ENCODE measurements around the gene PLA1A. TPM values are rescaled to one million over a fixed set of nuclear protein-coding genes. Genes with fewer than 3 reads are reported as not detected.
A peak's percentile ranks its signal among the peaks of the same experiment; 100 is the strongest.
"Not testable (repeated sequence)": the region's sequence is repeated elsewhere in the genome, so short reads cannot be mapped to it uniquely, and the experiment has no call there.

The PLA1A gene
- polyA plus RNA-seq, 4 donors: 5.0 to 15.3 TPM; not detected in 2

DNA sequence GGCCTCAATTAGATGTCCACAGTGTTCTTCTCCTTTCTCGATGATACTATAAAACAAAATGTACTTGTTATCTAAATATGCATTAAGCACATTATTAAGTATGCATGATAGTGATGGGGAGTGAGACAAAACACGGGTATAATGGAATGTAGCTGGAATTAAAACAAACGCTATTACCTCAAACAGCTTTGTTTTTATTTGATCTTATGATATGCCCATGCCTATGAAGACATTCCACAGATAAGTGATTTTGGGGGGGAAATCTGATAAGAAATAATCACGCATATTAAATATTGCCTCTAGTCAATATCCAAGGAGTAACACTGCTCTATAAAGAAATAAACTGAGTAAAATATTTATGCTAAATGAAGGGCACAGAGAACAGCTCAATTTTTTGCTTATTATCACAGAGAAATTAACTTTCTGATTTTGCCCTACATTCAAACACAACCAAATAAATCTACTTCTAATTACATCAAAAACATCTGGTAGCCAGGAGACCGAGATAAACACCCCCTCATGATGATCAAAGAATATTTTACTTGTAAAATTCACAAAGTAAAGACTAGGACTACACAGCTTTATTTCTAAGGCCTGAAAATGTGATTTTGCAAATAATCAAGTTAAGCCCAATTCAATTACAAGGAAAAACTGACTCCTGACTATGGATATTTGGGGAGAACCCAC lies 77.6 kb downstream of the PLA1A start:
- Histone ChIP-seq H3K27me3 (ENCODE audit: control insufficient read depth in 3 of 3, insufficient read depth in 3 of 3, low read length in 3 of 3) (no peaks in the 10 kb centered on the region), H3K9me3 (ENCODE audit: control insufficient read depth in 2 of 2, insufficient read depth in 1 of 2, low read depth in 1 of 2, low read length in 1 of 2) (no peaks in the 10 kb centered on the region), H3K36me3 (ENCODE audit: control insufficient read depth in 3 of 3, insufficient read depth in 2 of 3, low read depth in 1 of 3, low read length in 3 of 3) (peaks cover 0 to 11% (median 7%) of the 10 kb centered on the region in 3 donors), H3K4me1 (ENCODE audit: control insufficient read depth in 3 of 3, insufficient read depth in 2 of 3, low read depth in 1 of 3, low read length in 2 of 3) (peaks cover 0 to 21% (median 7%) of the 10 kb centered on the region in 3 donors), H3K4me3 (ENCODE audit: low read depth in 1 of 3, low read length in 3 of 3) (no peak overlapping the region), H3K27ac (ENCODE audit: low read depth in 1 of 3, low read length in 2 of 3) (no peak overlapping the region)
- DNase-seq: no peak
- WGBS, 3 donors: 80 to 84% (median 81%) methylated on average over 5 of the region's 5 CpGs
- no peak for FAIRE-seq

DNA sequence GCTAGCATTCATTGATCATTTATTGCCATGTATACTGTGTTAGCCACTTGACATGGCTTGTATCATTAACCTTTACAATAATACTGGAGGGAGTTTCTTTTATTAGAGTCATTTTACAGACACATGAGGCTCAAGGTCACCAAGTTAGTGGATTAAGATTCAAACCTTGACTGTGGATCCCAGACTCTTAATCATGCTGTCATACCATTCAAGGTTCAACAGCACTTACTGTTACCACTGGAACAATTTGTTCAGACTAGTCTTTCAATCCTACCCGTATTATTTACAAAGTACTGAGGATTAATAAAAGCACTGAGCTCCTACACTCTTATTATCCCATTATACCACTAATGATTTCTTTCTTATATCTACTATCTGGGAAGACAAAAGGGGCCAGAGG lies 78.3 kb downstream of the PLA1A start:
- peak overlapping the region; percentile 71 to 92 (median 82) for H3K27ac ChIP-seq (ENCODE audit: low read depth in 1 of 3, low read length in 2 of 3)
- H3K36me3 ChIP-seq (ENCODE audit: control insufficient read depth in 3 of 3, insufficient read depth in 2 of 3, low read depth in 1 of 3, low read length in 3 of 3): peaks cover 0 to 11% (median 6%) of the 10 kb centered on the region in 3 donors
- H3K4me3 ChIP-seq (ENCODE audit: low read depth in 1 of 3, low read length in 3 of 3): peak overlapping the region in 2 of 3 donors; percentile 61 to 73
- FAIRE-seq (no peak), DNase-seq (peak; percentile 26 to 59)
- peaks cover 0 to 21% (median 7%) of the 10 kb centered on the region in 3 donors for H3K4me1 ChIP-seq (ENCODE audit: control insufficient read depth in 3 of 3, insufficient read depth in 2 of 3, low read depth in 1 of 3, low read length in 2 of 3)
- H3K9me3 ChIP-seq (ENCODE audit: control insufficient read depth in 2 of 2, insufficient read depth in 1 of 2, low read depth in 1 of 2, low read length in 1 of 2): no peaks in the 10 kb centered on the region
- no peaks in the 10 kb centered on the region for H3K27me3 ChIP-seq (ENCODE audit: control insufficient read depth in 3 of 3, insufficient read depth in 3 of 3, low read length in 3 of 3)
- WGBS, 3 donors: 31 to 56% (median 36%) methylated on average over 1 of the region's 1 CpG

DNA sequence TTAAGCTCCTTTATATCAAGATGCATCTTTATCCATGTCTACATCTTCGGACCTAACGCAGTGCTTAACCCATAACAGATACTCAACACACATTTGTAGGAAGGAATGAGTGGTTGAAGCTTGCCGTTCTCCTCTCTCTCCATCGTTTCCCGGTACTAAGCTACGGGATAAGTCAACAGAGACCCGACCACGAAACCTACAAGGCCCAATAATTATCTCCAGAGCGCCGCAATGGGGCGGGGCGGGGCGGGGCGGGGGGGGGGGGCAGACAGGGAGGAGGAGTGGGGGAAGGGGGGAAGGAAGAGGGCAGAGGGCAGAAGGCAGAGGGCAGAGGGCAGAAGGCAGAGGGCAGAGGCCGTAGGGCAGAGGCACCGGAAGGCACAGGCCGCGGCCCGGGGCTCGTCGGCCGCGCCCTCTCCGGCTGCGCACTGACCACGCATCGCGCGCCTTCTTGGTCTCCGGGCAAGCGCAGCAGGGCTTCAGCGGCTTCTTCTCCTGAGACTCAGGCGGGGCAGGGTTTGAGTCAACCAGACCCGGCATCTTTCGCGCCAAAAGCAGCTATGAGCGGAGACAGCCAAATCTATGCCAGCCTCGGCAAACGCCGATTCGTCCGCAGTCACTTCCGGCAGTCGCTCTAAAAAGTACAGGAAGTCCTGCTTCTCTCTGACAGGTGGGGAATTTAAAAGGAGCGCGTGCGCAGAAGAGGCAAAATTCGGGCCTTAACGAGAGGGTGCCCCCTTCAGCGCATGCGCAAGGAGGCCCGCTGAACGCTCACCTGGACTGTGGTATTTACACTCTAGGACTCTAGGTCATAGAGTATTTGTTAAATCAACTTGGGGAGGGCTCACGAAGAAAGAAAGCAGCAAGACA lies 79.3 kb downstream of the PLA1A start, which contains the start of gene COX17:
Gene COX17, minus strand, starts transcription at position 636 of the 870 bp plus-strand sequence. Its CDS starts 96 bp downstream, at position 540.
- no peak for FAIRE-seq
- H3K4me3 ChIP-seq (ENCODE audit: low read depth in 1 of 3, low read length in 3 of 3): peak within 1 kb of the TSS; percentile 50 to 73 (median 61)
- H3K4me1 ChIP-seq (ENCODE audit: control insufficient read depth in 3 of 3, insufficient read depth in 2 of 3, low read depth in 1 of 3, low read length in 2 of 3): peaks cover 0 to 21% (median 7%) of the 10 kb centered on the region in 3 donors
- H3K9me3 ChIP-seq (ENCODE audit: control insufficient read depth in 2 of 2, insufficient read depth in 1 of 2, low read depth in 1 of 2, low read length in 1 of 2): no peaks in the 10 kb centered on the region
- H3K36me3 ChIP-seq (ENCODE audit: control insufficient read depth in 3 of 3, insufficient read depth in 2 of 3, low read depth in 1 of 3, low read length in 3 of 3): peaks cover 0 to 11% (median 5%) of the 10 kb centered on the region in 3 donors
- no peaks in the 10 kb centered on the region for H3K27me3 ChIP-seq (ENCODE audit: control insufficient read depth in 3 of 3, insufficient read depth in 3 of 3, low read length in 3 of 3)
- WGBS, 3 donors: 0 to 1% (median 1%) methylated on average over 47 to 54 of the region's 54 CpGs
- peak; percentile 98 to 100 for DNase-seq
- H3K27ac ChIP-seq (ENCODE audit: low read depth in 1 of 3, low read length in 2 of 3): peak within 1 kb of the TSS; percentile 88 to 94 (median 92)

DNA sequence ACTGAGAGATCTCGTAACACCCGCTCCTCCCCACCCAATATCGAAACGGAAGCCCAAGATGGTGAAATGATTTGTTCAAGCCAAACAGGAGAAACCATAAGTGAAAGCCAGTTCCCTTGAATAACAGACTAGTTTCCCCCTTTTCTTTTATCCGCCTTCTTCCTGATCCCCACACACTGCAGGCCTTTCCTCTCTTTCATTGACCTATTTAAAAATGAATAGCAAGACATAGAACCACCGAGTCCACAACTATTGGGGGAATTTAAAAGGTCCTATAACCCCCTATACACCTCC lies 79.9 kb downstream of the PLA1A start:
- Histone ChIP-seq H3K4me3 (ENCODE audit: low read depth in 1 of 3, low read length in 3 of 3) (peak overlapping the region in 2 of 3 donors; percentile 61 to 73), H3K9me3 (ENCODE audit: control insufficient read depth in 2 of 2, insufficient read depth in 1 of 2, low read depth in 1 of 2, low read length in 1 of 2) (no peaks in the 10 kb centered on the region), H3K36me3 (ENCODE audit: control insufficient read depth in 3 of 3, insufficient read depth in 2 of 3, low read depth in 1 of 3, low read length in 3 of 3) (peaks cover 0 to 11% (median 5%) of the 10 kb centered on the region in 3 donors), H3K4me1 (ENCODE audit: control insufficient read depth in 3 of 3, insufficient read depth in 2 of 3, low read depth in 1 of 3, low read length in 2 of 3) (peaks cover 0 to 21% (median 7%) of the 10 kb centered on the region in 3 donors), H3K27ac (ENCODE audit: low read depth in 1 of 3, low read length in 2 of 3) (peak overlapping the region; percentile 82 to 94 (median 92)), H3K27me3 (ENCODE audit: control insufficient read depth in 3 of 3, insufficient read depth in 3 of 3, low read length in 3 of 3) (no peaks in the 10 kb centered on the region)
- 4 to 7% (median 5%) methylated on average over 6 of the region's 6 CpGs for WGBS, 3 donors
- DNase-seq (no peak), FAIRE-seq (no peak)

DNA sequence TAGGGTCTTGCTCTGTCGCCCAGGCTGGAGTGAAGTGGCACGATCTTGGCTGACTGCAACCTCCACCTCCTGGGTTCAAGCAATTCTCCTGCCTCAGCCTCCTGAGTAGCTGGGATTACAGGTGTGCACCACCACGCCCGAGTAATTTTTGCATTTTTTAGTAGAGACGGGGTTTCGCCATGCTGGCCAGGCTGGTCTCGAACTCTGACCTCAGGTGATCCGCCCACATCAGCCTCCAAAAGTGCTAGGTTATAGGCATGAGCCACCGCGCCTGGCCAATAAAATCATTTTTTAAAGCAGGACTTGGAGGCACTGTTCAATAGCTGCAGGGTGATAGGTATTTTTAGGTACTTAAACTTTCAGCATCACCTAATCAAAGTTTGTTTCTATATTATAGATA lies 80.5 kb downstream of the PLA1A start:
- H3K4me3 ChIP-seq (ENCODE audit: low read depth in 1 of 3, low read length in 3 of 3); FAIRE-seq; H3K9me3 ChIP-seq (ENCODE audit: control insufficient read depth in 2 of 2, insufficient read depth in 1 of 2, low read depth in 1 of 2, low read length in 1 of 2); H3K27me3 ChIP-seq (ENCODE audit: control insufficient read depth in 3 of 3, insufficient read depth in 3 of 3, low read length in 3 of 3); H3K27ac ChIP-seq (ENCODE audit: low read depth in 1 of 3, low read length in 2 of 3); DNase-seq: not testable (repeated sequence)
- 93 to 97% (median 96%) methylated on average over 10 of the region's 10 CpGs for WGBS, 3 donors
- peaks cover 0 to 16% (median 7%) of the 10 kb centered on the region in 3 donors for H3K4me1 ChIP-seq (ENCODE audit: control insufficient read depth in 3 of 3, insufficient read depth in 2 of 3, low read depth in 1 of 3, low read length in 2 of 3)
- peaks cover 0 to 11% (median 5%) of the 10 kb centered on the region in 3 donors for H3K36me3 ChIP-seq (ENCODE audit: control insufficient read depth in 3 of 3, insufficient read depth in 2 of 3, low read depth in 1 of 3, low read length in 3 of 3)

Other genes with a start within 250 kb of the PLA1A start
- gene TMEM39A, start 134.3 kb upstream of the PLA1A start, polyA plus RNA-seq: 10 to 100 TPM in 1 of 4 donors, 1 to 10 TPM in 3; 4.2 to 39.5 (median 6.8) TPM
- 10 to 100 TPM in 1 of 4 donors, 1 to 10 TPM in 3; 4.6 to 17.3 (median 9.2) TPM for gene POGLUT1, start 128.9 kb upstream of the PLA1A start, polyA plus RNA-seq
- gene TIMMDC1, start 99.3 kb upstream of the PLA1A start, polyA plus RNA-seq: 10 to 100 TPM; 42.7 to 76.7 (median 61.8) TPM
- gene CD80, start 38.3 kb upstream of the PLA1A start, polyA plus RNA-seq: under 1 TPM in 3 of 4 donors, not detected in 1; 0.21 to 0.53 (median 0.27) TPM
- gene ADPRH, start 18.4 kb upstream of the PLA1A start, polyA plus RNA-seq: 1 to 10 TPM in 3 of 4 donors, under 1 TPM in 1; 0.89 to 5.4 (median 2.1) TPM
- gene POPDC2, start 62.7 kb downstream of the PLA1A start, polyA plus RNA-seq: 1 to 10 TPM; 1.8 to 8.6 (median 3.3) TPM
- gene COX17, start 79.5 kb downstream of the PLA1A start, polyA plus RNA-seq: 100 to 1,000 TPM in 3 of 4 donors, 10 to 100 TPM in 1; 65.8 to 313 (median 161) TPM
- gene CFAP91, start 105.1 kb downstream of the PLA1A start, polyA plus RNA-seq: 1 to 10 TPM in 1 of 4 donors, under 1 TPM in 1, not detected in 2; 0.43 to 3.2 TPM
- gene NR1I2, start 184.2 kb downstream of the PLA1A start, polyA plus RNA-seq: 100 to 1,000 TPM in 2 of 4 donors, 10 to 100 TPM in 2; 37.8 to 166 (median 95.5) TPM